ENCODE measurements around the gene SFRP4.

SFRP4 gene

GRCh38 chr7:37942934-37943610 is 26.5 kb upstream of the SFRP4 start:
- Histone ChIP-seq H2AFZ (no peak overlapping the region), H3K4me3 (ENCODE audit: low read depth, low read length) (no peak overlapping the region), H3K9ac (no peak overlapping the region), H3K36me3 (ENCODE audit: control insufficient read depth, insufficient read depth, low read length) (no peaks in the 10 kb centered on the region), H3K27ac (no peak overlapping the region), H3K9me3 (ENCODE audit: control insufficient read depth, low read length) (no peaks in the 10 kb centered on the region), H3K4me2 (ENCODE audit: low read length) (no peak overlapping the region), H3K27me3 (ENCODE audit: control insufficient read depth, insufficient read depth, low read length) (no peaks in the 10 kb centered on the region), H3K79me2 (no peaks in the 10 kb centered on the region), H3K4me1 (no peaks in the 10 kb centered on the region)
- TF ChIP-seq CTCF (IDR thresholded peaks at IDR 0.05), result no peak

- Histone ChIP-seq H3K4me1 (no peaks in the 10 kb centered on the region), H3K9ac (no peak overlapping the region), H3K9me3 (ENCODE audit: control insufficient read depth, low read length) (no peaks in the 10 kb centered on the region), H3K36me3 (ENCODE audit: control insufficient read depth, insufficient read depth, low read length) (no peaks in the 10 kb centered on the region), H2AFZ (no peak overlapping the region), H3K4me2 (ENCODE audit: low read length) (no peak overlapping the region), H3K4me3 (ENCODE audit: low read depth, low read length) (no peak overlapping the region), H3K27me3 (ENCODE audit: control insufficient read depth, insufficient read depth, low read length) (no peaks in the 10 kb centered on the region), H3K79me2 (no peaks in the 10 kb centered on the region), H3K27ac (no peak overlapping the region)
- TF ChIP-seq CTCF (IDR thresholded peaks at IDR 0.05), result no peak
These were observed 16.5 kb upstream of the SFRP4 start for GRCh38 chr7:37933018-37933566.

- TF ChIP-seq CTCF (IDR thresholded peaks at IDR 0.05), result no peak
- H3K79me2 ChIP-seq, result no peaks in the 10 kb centered on the region
- H3K4me3 ChIP-seq (ENCODE audit: low read depth, low read length), result no peak overlapping the region
- H3K36me3 ChIP-seq (ENCODE audit: control insufficient read depth, insufficient read depth, low read length), result no peaks in the 10 kb centered on the region
- peaks cover 3% of the 10 kb centered on the region for H3K4me1 ChIP-seq
- H3K9me3 ChIP-seq (ENCODE audit: control insufficient read depth, low read length), result no peaks in the 10 kb centered on the region
- no peaks in the 10 kb centered on the region for H3K27me3 ChIP-seq (ENCODE audit: control insufficient read depth, insufficient read depth, low read length)
- no peak overlapping the region for H3K9ac ChIP-seq
- no peak overlapping the region for H2AFZ ChIP-seq
- H3K4me2 ChIP-seq (ENCODE audit: low read length), result no peak overlapping the region
- no peak overlapping the region for H3K27ac ChIP-seq
These were observed 15.9 kb upstream of the SFRP4 start for GRCh38 chr7:37932543-37932942.

- Histone ChIP-seq H2AFZ (no peak overlapping the region), H3K9me3 (ENCODE audit: control insufficient read depth, low read length) (no peaks in the 10 kb centered on the region), H3K27ac (no peak overlapping the region), H3K36me3 (ENCODE audit: control insufficient read depth, insufficient read depth, low read length) (no peaks in the 10 kb centered on the region), H3K4me3 (ENCODE audit: low read depth, low read length) (no peak overlapping the region), H3K9ac (no peak overlapping the region), H3K79me2 (no peaks in the 10 kb centered on the region), H3K27me3 (ENCODE audit: control insufficient read depth, insufficient read depth, low read length) (no peaks in the 10 kb centered on the region), H3K4me1 (peaks cover 4% of the 10 kb centered on the region), H3K4me2 (ENCODE audit: low read length) (no peak overlapping the region)
- no peak for TF ChIP-seq CTCF (IDR thresholded peaks at IDR 0.05)
These were observed 13.8 kb upstream of the SFRP4 start for GRCh38 chr7:37930226-37930948.
